CD4-positive, alpha-beta T cell (primary cell): Measurements from ENCODE around the gene XRCC2. TPM values are rescaled to one million over a fixed set of nuclear protein-coding genes. Genes with fewer than 3 reads are reported as not detected.

Source experiments
- ATAC-seq: fragments of 200-7000 bp; cut with Tn5 transposase; one replicate; pipeline ENCODE4 v1.10.0; 2022; ENCODE audit warnings: mild to moderate bottlenecking; ENCODE audit not compliant: poor library complexity
- CTCF ChIA-PET: fragments of 350-600 bp; sonication (Branson Sonifier 250); formaldehyde crosslinking; loops from one replicate; lab custom pipeline; 2021; ENCODE audit warnings: antibody characterized with exemption, inconsistent platforms; lab: Charles Lee
- POLR2A ChIA-PET: fragments of 350-600 bp; sonication (Branson Sonifier 250); formaldehyde crosslinking; loops from one replicate; lab custom pipeline; 2021; ENCODE audit warnings: antibody characterized with exemption, inconsistent platforms; lab: Charles Lee
- DNase-seq, 14 experiments: peaks; one replicate each; pipeline ENCODE4 v3.0.0-alpha.2; 2013 to 2020; ENCODE audit warnings: mixed read lengths in 2 of 14
- H3K27ac ChIP-seq, 2 donors: one replicate each; pipeline versions ENCODE4 v1.5.1 to v1.7.0; 2013; ENCODE audit warnings: low read length in 2 of 2, low read depth in 1 of 2, mild to moderate bottlenecking in 1 of 2
- H3K27me3 ChIP-seq, 2 experiments: 1 replicate in 1 of 2; 2 replicates in 1 of 2; pipeline versions ENCODE4 v1.6.1 to v1.7.0; 2013; ENCODE audit warnings: low read length in 2 of 2, control low read depth in 1 of 2, mild to moderate bottlenecking in 1 of 2, moderate library complexity in 1 of 2; ENCODE audit not compliant: insufficient read depth in 2 of 2, control insufficient read depth in 1 of 2
- H3K36me3 ChIP-seq: one replicate; pipeline ENCODE4 v1.6.1; 2013; ENCODE audit warnings: low read length, control low read depth; ENCODE audit not compliant: insufficient read depth
- H3K4me1 ChIP-seq: one replicate; pipeline ENCODE4 v1.6.1; 2013; ENCODE audit warnings: low read length, control low read depth; ENCODE audit not compliant: insufficient read depth
- H3K4me3 ChIP-seq: one replicate; pipeline ENCODE4 v1.5.1; 2013; ENCODE audit warnings: mild to moderate bottlenecking, low read length, moderate library complexity
- H3K9me3 ChIP-seq, 2 experiments: 1 replicate in 1 of 2; 2 replicates in 1 of 2; pipeline versions ENCODE4 v1.6.1 to v1.7.0; 2013; ENCODE audit warnings: low read length in 2 of 2, mild to moderate bottlenecking in 2 of 2, control low read depth in 1 of 2, moderate library complexity in 1 of 2; ENCODE audit not compliant: control insufficient read depth in 1 of 2, insufficient read depth in 1 of 2
- H3K27ac Mint-ChIP-seq: one replicate; pipeline ENCODE4 v1.8.0; 2020; ENCODE audit warnings: mixed read lengths
- H3K27me3 Mint-ChIP-seq: one replicate; pipeline ENCODE4 v1.8.0; 2021; ENCODE audit warnings: mixed read lengths
- H3K36me3 Mint-ChIP-seq: one replicate; pipeline ENCODE4 v1.8.0; 2021; ENCODE audit warnings: low read depth, mixed read lengths
- H3K4me1 Mint-ChIP-seq: one replicate; pipeline ENCODE4 v1.8.0; 2021; ENCODE audit warnings: low read depth, mixed read lengths
- H3K4me3 Mint-ChIP-seq: one replicate; pipeline ENCODE4 v1.8.0; 2020; ENCODE audit warnings: mild to moderate bottlenecking, mixed read lengths
- H3K9me3 Mint-ChIP-seq: one replicate; pipeline ENCODE4 v1.8.0; 2020; ENCODE audit warnings: mixed read lengths
- intact Hi-C, 2 experiments: fragments of 100-400 bp; cut with DNase I in 1 of 2; cut with micrococcal nuclease in 1 of 2; formaldehyde crosslinking; loops; one replicate each; pipeline versions ENCODE4 v1.15.1 to v1.9.0; 2023 to 2025; cut with DNase I, micrococcal nuclease
- total RNA-seq, 174 experiments: library from RNA in 2 of 174; stranded (reverse) in 2 of 174; gene quantifications; one replicate each; pipeline ENCODE4 v1.2.3 and lab custom pipeline; 2021 to 2026
- TF ChIP-seq, protein P1 (sequence below): fragments of 200-600 bp; IDR thresholded peaks from one replicate; pipeline ENCODE4 v1.8.0; 2022; ENCODE audit warnings: antibody characterized with exemption, mild to moderate bottlenecking

Gene XRCC2
- total RNA-seq, 2 experiments from 2014 or later, result 0.25 to 0.41 TPM

DNA sequence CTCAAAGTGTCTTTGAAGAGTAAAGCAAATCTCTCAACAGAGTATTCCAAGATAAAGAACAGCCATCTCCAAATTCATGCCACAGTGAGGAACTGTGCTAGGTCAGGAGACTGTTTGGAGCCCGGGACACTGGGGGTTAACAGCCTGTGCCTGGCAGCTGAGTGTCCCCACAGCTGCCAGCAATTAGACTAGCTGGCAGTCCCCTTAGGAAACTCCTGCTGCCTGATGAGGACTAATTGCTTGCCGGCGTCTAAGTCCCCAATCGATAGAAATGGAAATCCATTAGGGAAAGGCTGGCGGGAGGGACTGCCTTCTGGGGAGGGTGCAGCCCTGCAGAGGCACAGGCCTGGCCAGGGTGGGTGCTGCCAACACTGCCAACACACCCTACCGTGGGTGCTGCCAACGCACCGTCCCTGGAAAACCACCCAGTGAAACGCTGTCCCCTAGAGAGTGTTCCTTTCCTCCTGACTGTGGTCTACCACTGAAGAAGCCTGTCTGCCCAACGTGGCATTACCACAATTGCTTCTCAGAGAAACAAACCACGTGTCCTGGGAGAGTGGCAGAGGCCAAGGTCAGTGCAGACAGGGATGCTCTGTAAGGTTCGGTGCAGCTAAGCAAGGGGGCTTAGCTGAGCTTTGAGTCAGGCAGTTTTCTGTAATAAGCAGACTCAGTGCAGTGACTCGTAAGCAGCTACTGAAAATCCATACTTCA lies 60.8 kb downstream of the XRCC2 start:
- ChIA-PET POLR2A (no interaction called here), CTCF (no interaction called here)
- H3K4me1 Mint-ChIP-seq, result no peaks in the 10 kb centered on the region
- no peak overlapping the region for H3K27ac Mint-ChIP-seq
- H3K4me1 ChIP-seq, result no peaks in the 10 kb centered on the region
- H3K27me3 Mint-ChIP-seq, result no peaks in the 10 kb centered on the region
- no peak overlapping the region for H3K27ac ChIP-seq
- no peak overlapping the region for H3K4me3 Mint-ChIP-seq
- H3K9me3 ChIP-seq, result no peaks in the 10 kb centered on the region
- intact Hi-C loops, result no loop called here
- no peak for ATAC-seq
- no peaks in the 10 kb centered on the region for H3K27me3 ChIP-seq
- no peaks in the 10 kb centered on the region for H3K36me3 ChIP-seq
- TF ChIP-seq, protein P1, sequence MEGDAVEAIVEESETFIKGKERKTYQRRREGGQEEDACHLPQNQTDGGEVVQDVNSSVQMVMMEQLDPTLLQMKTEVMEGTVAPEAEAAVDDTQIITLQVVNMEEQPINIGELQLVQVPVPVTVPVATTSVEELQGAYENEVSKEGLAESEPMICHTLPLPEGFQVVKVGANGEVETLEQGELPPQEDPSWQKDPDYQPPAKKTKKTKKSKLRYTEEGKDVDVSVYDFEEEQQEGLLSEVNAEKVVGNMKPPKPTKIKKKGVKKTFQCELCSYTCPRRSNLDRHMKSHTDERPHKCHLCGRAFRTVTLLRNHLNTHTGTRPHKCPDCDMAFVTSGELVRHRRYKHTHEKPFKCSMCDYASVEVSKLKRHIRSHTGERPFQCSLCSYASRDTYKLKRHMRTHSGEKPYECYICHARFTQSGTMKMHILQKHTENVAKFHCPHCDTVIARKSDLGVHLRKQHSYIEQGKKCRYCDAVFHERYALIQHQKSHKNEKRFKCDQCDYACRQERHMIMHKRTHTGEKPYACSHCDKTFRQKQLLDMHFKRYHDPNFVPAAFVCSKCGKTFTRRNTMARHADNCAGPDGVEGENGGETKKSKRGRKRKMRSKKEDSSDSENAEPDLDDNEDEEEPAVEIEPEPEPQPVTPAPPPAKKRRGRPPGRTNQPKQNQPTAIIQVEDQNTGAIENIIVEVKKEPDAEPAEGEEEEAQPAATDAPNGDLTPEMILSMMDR, result no peak
- H3K36me3 Mint-ChIP-seq, result no peaks in the 10 kb centered on the region
- H3K4me3 ChIP-seq, result no peak overlapping the region
- DNase-seq, result no peak
- H3K9me3 Mint-ChIP-seq, result peaks cover 4% of the 10 kb centered on the region

DNA sequence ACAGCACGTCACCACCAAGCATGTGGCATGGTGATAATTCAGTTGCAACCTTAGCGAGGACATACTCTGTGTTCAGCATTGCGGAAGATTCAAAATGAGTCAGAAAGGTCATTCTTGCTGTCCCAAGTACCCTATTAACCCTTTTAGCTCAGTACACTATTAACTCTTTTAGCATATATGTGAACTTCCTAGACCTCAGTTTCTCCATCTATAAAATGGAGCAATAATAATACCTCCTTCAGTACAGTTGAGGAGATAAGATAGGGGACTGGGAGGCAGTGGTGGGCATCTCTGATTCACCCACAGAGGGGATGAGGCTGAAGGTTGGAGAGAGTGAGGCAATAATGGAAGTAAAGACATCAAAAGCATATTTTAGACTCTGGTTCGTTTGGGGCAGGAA lies 67.3 kb downstream of the XRCC2 start:
- ATAC-seq (no peak), DNase-seq (no peak)
- POLR2A ChIA-PET, result no interaction called here
- no peaks in the 10 kb centered on the region for H3K27me3 Mint-ChIP-seq
- CTCF ChIA-PET, result no interaction called here
- Histone ChIP-seq H3K4me1 (no peaks in the 10 kb centered on the region), H3K27me3 (no peaks in the 10 kb centered on the region), H3K36me3 (no peaks in the 10 kb centered on the region), H3K4me3 (no peak overlapping the region), H3K27ac (no peak overlapping the region), H3K9me3 (no peaks in the 10 kb centered on the region)
- intact Hi-C loops, result no loop called here
- H3K27ac Mint-ChIP-seq, result no peak overlapping the region
- TF ChIP-seq, protein P1, result no peak
- peaks cover 4% of the 10 kb centered on the region for H3K9me3 Mint-ChIP-seq
- no peak overlapping the region for H3K4me3 Mint-ChIP-seq
- H3K36me3 Mint-ChIP-seq, result no peaks in the 10 kb centered on the region
- no peaks in the 10 kb centered on the region for H3K4me1 Mint-ChIP-seq

DNA sequence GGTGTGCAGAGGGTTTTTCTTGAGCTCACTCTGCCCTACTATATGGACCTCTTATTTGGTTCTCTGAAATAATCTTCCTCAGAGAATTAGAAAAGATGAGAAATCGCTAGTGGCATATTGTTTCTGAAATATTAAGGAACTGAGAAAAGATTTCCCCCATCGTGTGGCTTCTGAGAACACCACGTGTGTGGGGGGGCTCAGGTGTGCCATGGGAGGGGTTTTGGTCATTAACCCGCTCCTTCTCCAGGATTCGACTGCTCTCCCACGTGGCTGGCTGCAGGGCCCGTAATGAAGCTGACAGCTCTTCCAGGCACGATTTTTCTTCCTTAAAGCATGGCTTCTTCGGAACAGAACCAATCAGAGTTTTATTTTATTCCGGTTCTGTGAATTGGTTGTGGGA lies 67.7 kb downstream of the XRCC2 start:
- ChIA-PET POLR2A (no interaction called here), CTCF (no interaction called here)
- Mint-ChIP-seq H3K27me3 (no peaks in the 10 kb centered on the region), H3K4me3 (no peak overlapping the region), H3K9me3 (peaks cover 4% of the 10 kb centered on the region), H3K36me3 (no peaks in the 10 kb centered on the region), H3K27ac (no peak overlapping the region), H3K4me1 (no peaks in the 10 kb centered on the region)
- DNase-seq (no peak), ATAC-seq (no peak)
- TF ChIP-seq, protein P1, result no peak
- no peaks in the 10 kb centered on the region for H3K9me3 ChIP-seq
- no peaks in the 10 kb centered on the region for H3K4me1 ChIP-seq
- no peak overlapping the region for H3K27ac ChIP-seq
- no peak overlapping the region for H3K4me3 ChIP-seq
- H3K36me3 ChIP-seq, result no peaks in the 10 kb centered on the region
- no peaks in the 10 kb centered on the region for H3K27me3 ChIP-seq
- intact Hi-C loops, result no loop called here
